Trophoblast cell (in vitro differentiated cells and primary cell): ENCODE data around the gene SPATS2L.

ENCODE experiments used
- DNase-seq, 2 donors: peaks; one replicate each; pipeline ENCODE4 v3.0.0-alpha.2; 2016
- H2AFZ ChIP-seq: 2 replicates; pipeline ENCODE4 v1.6.1; 2013; ENCODE audit warnings: low read length, moderate library complexity, mild to moderate bottlenecking; ENCODE audit not compliant: insufficient read depth, poor library complexity
- H2AK5ac ChIP-seq: 2 replicates; pipeline ENCODE4 v1.6.1; 2013; ENCODE audit warnings: mild to moderate bottlenecking, low read length
- H2BK120ac ChIP-seq: 2 replicates; pipeline ENCODE4 v1.6.1; 2013; ENCODE audit warnings: low read length, mild to moderate bottlenecking, moderate library complexity; ENCODE audit not compliant: insufficient read depth, poor library complexity
- H2BK12ac ChIP-seq: 2 replicates; pipeline ENCODE4 v1.6.1; 2013; ENCODE audit warnings: mild to moderate bottlenecking, low read length, moderate library complexity
- H2BK5ac ChIP-seq: 2 replicates; pipeline ENCODE4 v1.6.1; 2013; ENCODE audit warnings: low read length, low read depth, moderate library complexity, mild to moderate bottlenecking; ENCODE audit not compliant: poor library complexity
- H3K14ac ChIP-seq: 2 replicates; pipeline ENCODE4 v1.6.1; 2013; ENCODE audit warnings: mild to moderate bottlenecking, low read length
- H3K18ac ChIP-seq: 2 replicates; pipeline ENCODE4 v1.6.1; 2013; ENCODE audit warnings: mild to moderate bottlenecking, low read length
- H3K23ac ChIP-seq: 2 replicates; pipeline ENCODE4 v1.6.1; 2013; ENCODE audit warnings: low read length
- H3K27ac ChIP-seq: 2 replicates; pipeline ENCODE4 v1.5.1; 2013; ENCODE audit warnings: low read depth, mild to moderate bottlenecking, inconsistent platforms, low read length, moderate library complexity
- H3K27me3 ChIP-seq: 2 replicates; pipeline ENCODE4 v1.6.1; 2013; ENCODE audit warnings: inconsistent platforms, mild to moderate bottlenecking, low read length, moderate library complexity; ENCODE audit not compliant: insufficient read depth
- H3K36me3 ChIP-seq, 2 experiments: 1 replicate in 1 of 2; 2 replicates in 1 of 2; pipeline ENCODE4 v1.6.1; 2013; ENCODE audit warnings: low read length in 2 of 2, mild to moderate bottlenecking in 2 of 2, moderate library complexity in 1 of 2; ENCODE audit not compliant: insufficient read depth in 2 of 2, control insufficient read depth in 1 of 2
- H3K4ac ChIP-seq: 2 replicates; pipeline ENCODE4 v1.6.1; 2013; ENCODE audit warnings: low read depth, mild to moderate bottlenecking, low read length, moderate library complexity
- H3K4me1 ChIP-seq, 2 experiments: 1 replicate in 1 of 2; 2 replicates in 1 of 2; pipeline ENCODE4 v1.6.1; 2013; ENCODE audit warnings: low read length in 2 of 2, mild to moderate bottlenecking in 2 of 2, moderate library complexity in 1 of 2; ENCODE audit not compliant: insufficient read depth in 2 of 2, control insufficient read depth in 1 of 2
- H3K4me2 ChIP-seq: 2 replicates; pipeline ENCODE4 v1.6.1; 2013; ENCODE audit warnings: inconsistent platforms, mild to moderate bottlenecking, low read length, moderate library complexity
- H3K4me3 ChIP-seq: 2 replicates; pipeline ENCODE4 v1.5.1; 2013; ENCODE audit warnings: mild to moderate bottlenecking, low read depth, low read length, inconsistent platforms
- H3K79me1 ChIP-seq: one replicate; pipeline ENCODE4 v1.6.1; 2013; ENCODE audit warnings: low read length
- H3K79me2 ChIP-seq: 2 replicates; pipeline ENCODE4 v1.6.1; 2013; ENCODE audit warnings: low read length, mild to moderate bottlenecking; ENCODE audit not compliant: control insufficient read depth, insufficient read depth, poor library complexity
- H3K9ac ChIP-seq: 2 replicates; pipeline ENCODE4 v1.6.1; 2013; ENCODE audit warnings: mild to moderate bottlenecking, low read length
- H3K9me3 ChIP-seq: 2 replicates; pipeline ENCODE4 v1.6.1; 2013; ENCODE audit warnings: low read depth, mild to moderate bottlenecking, control low read depth, inconsistent platforms, low read length; ENCODE audit not compliant: insufficient read depth
- H4K12ac ChIP-seq: 2 replicates; pipeline ENCODE4 v1.6.1; 2013; ENCODE audit warnings: low read depth, mild to moderate bottlenecking, low read length, moderate library complexity
- H4K8ac ChIP-seq: 2 replicates; pipeline ENCODE4 v1.6.1; 2013; ENCODE audit warnings: low read depth, mild to moderate bottlenecking, low read length, moderate library complexity
- H4K91ac ChIP-seq: one replicate; pipeline ENCODE4 v1.6.1; 2013; ENCODE audit warnings: low read depth, mild to moderate bottlenecking, low read length, moderate library complexity
- WGBS: extraction: QIAGEN DNeasy Blood & Tissue Kit; methylation state at CpG from one replicate; pipeline ENCODE4 v1.1.7; 2013; ENCODE audit warnings: missing lambda C conversion rate; ENCODE audit not compliant: insufficient read length, insufficient coverage; ENCODE audit errors: extremely low coverage; 5-methylcytosine and 5-hydroxymethylcytosine counted together

SPATS2L gene

DNA sequence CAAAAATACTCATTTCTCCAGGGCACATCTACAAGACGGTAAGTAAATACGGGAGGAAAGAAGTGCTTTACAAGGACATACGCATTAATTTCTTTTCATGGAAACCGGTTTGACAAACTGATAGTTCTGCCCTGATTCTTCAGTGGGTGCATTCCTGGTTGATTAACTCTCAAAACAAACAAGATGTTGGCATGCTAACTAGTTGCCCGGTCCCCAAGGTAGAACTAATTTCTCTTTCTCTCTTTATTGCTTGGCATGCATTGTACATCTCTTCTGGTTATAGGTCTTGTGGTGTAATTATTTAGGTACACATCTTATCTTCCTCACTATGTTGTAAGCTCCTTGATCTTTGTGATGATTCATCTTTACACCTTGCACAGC lies 46.9 kb upstream of the SPATS2L start:
- Histone ChIP-seq H2AK5ac (no peak overlapping the region), H3K4me1 (peaks cover 0 to 3% of the 10 kb centered on the region in 2 experiments), H4K8ac (no peak overlapping the region), H3K23ac (no peak overlapping the region), H3K14ac (no peak overlapping the region), H2BK120ac (no peak overlapping the region), H3K4me3 (no peak overlapping the region), H3K9me3 (peaks cover 2% of the 10 kb centered on the region), H4K91ac (no peak overlapping the region), H3K79me2 (no peaks in the 10 kb centered on the region), H2BK5ac (no peak overlapping the region), H2AFZ (no peak overlapping the region), H3K27ac (no peak overlapping the region), H3K4me2 (no peak overlapping the region), H3K9ac (no peak overlapping the region), H3K27me3 (no peaks in the 10 kb centered on the region), H3K79me1 (no peaks in the 10 kb centered on the region), H3K4ac (no peak overlapping the region), H3K18ac (no peak overlapping the region), H2BK12ac (no peak overlapping the region), H4K12ac (no peak overlapping the region), H3K36me3 (no peaks in the 10 kb centered on the region)
- peak; percentile 15 to 81 for DNase-seq
- WGBS: no CpG with 5 or more reads among the region's 5 CpGs

DNA sequence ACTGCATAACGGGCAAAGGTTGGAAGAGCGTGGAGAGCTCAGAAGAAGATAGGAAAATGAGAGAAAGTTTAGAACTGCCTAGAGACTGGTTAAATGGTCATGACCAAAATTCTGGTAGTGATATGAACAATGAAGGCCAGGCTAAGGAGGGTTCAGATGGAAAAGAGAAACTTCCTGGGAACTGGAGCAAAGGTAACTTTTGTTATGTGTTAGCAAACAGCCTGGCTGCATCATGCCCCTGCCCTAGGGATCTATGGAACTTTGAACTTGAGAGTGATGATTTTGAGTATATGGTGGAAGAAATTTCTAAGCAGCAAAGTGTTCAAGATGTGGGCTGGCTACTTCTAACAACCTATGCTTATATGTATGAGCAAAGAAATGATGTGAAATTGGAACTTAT lies 44.4 kb upstream of the SPATS2L start:
- Histone ChIP-seq H2BK120ac (no peak overlapping the region), H3K4me1 (peaks cover 0 to 3% of the 10 kb centered on the region in 2 experiments), H3K36me3 (no peaks in the 10 kb centered on the region), H3K4me2 (no peak overlapping the region), H4K91ac (no peak overlapping the region), H3K9ac (no peak overlapping the region), H3K27me3 (no peaks in the 10 kb centered on the region), H4K12ac (no peak overlapping the region), H4K8ac (no peak overlapping the region), H3K4me3 (no peak overlapping the region), H2BK12ac (no peak overlapping the region), H2AFZ (no peak overlapping the region), H3K79me1 (no peaks in the 10 kb centered on the region), H3K14ac (no peak overlapping the region), H2BK5ac (no peak overlapping the region), H2AK5ac (no peak overlapping the region), H3K23ac (no peak overlapping the region), H3K18ac (no peak overlapping the region), H3K79me2 (no peaks in the 10 kb centered on the region), H3K9me3 (peaks cover 2% of the 10 kb centered on the region), H3K27ac (no peak overlapping the region), H3K4ac (no peak overlapping the region)
- no CpG with 5 or more reads among the region's 2 CpGs for WGBS
- no peak for DNase-seq

DNA sequence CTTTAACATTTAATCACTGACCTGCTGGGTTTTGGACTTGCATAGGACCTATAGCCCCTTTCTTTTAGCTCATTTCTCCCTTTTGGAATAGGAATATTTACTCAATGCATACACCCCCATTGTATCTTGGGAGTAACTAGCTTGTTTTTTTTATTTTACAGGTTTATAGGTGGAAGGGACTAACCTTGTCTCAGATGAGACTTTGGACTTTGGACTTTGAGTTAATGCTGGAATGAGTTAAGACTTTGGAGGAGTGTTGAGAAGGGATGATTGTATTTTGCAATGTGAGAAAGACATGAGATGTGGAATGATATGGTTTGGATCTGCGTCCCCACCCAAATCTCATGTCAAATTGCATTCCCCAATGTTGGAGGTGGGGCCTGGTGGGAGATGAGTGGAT lies 43.2 kb upstream of the SPATS2L start:
- no peak overlapping the region for H2AFZ ChIP-seq
- H3K4me3 ChIP-seq: no peak overlapping the region
- no peak overlapping the region for H4K8ac ChIP-seq
- H3K4me1 ChIP-seq: peaks cover 0 to 3% of the 10 kb centered on the region in 2 experiments
- no peak overlapping the region for H3K23ac ChIP-seq
- no peak overlapping the region for H3K27ac ChIP-seq
- no CpG with 5 or more reads among the region's 1 CpG for WGBS
- H3K9me3 ChIP-seq: peaks cover 2% of the 10 kb centered on the region
- no peaks in the 10 kb centered on the region for H3K79me2 ChIP-seq
- H3K14ac ChIP-seq: no peak overlapping the region
- no peak overlapping the region for H3K18ac ChIP-seq
- no peak overlapping the region for H2BK5ac ChIP-seq
- no peak for DNase-seq
- no peak overlapping the region for H2AK5ac ChIP-seq
- no peaks in the 10 kb centered on the region for H3K36me3 ChIP-seq
- H3K79me1 ChIP-seq: no peaks in the 10 kb centered on the region
- H3K9ac ChIP-seq: no peak overlapping the region
- H3K27me3 ChIP-seq: no peaks in the 10 kb centered on the region
- no peak overlapping the region for H2BK12ac ChIP-seq
- H4K12ac ChIP-seq: no peak overlapping the region
- H3K4me2 ChIP-seq: no peak overlapping the region
- no peak overlapping the region for H3K4ac ChIP-seq
- H2BK120ac ChIP-seq: no peak overlapping the region
- no peak overlapping the region for H4K91ac ChIP-seq

DNA sequence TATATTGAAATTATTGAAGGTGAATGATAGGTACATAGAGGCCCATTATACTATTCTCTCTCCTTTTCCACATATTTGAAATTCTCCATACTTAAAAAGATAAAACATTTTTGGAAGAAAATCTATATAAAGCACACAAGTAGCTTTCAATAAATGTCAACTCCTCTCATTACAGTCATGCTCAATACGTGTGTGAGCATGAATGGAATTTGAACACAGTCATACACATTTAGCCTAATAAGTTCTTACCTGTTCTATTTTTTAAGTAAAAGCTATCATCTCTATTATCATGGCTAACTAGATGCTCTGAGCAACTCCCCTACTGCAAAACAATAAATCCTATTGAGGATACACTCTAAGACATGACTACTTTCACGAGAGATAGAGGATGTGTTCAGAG lies 41.9 kb upstream of the SPATS2L start:
- H2BK12ac ChIP-seq: no peak overlapping the region
- no peak overlapping the region for H4K8ac ChIP-seq
- no peak overlapping the region for H2BK120ac ChIP-seq
- no peak overlapping the region for H3K4ac ChIP-seq
- no CpG with 5 or more reads among the region's 2 CpGs for WGBS
- H3K79me1 ChIP-seq: no peaks in the 10 kb centered on the region
- H3K4me1 ChIP-seq: no peaks in the 10 kb centered on the region
- H2AFZ ChIP-seq: no peak overlapping the region
- H3K27me3 ChIP-seq: no peaks in the 10 kb centered on the region
- H2BK5ac ChIP-seq: no peak overlapping the region
- no peak overlapping the region for H2AK5ac ChIP-seq
- H3K23ac ChIP-seq: no peak overlapping the region
- peaks cover 2% of the 10 kb centered on the region for H3K9me3 ChIP-seq
- H3K9ac ChIP-seq: no peak overlapping the region
- no peaks in the 10 kb centered on the region for H3K36me3 ChIP-seq
- H3K4me3 ChIP-seq: no peak overlapping the region
- no peak overlapping the region for H3K27ac ChIP-seq
- no peak overlapping the region for H3K4me2 ChIP-seq
- no peak for DNase-seq
- H4K91ac ChIP-seq: no peak overlapping the region
- no peak overlapping the region for H3K18ac ChIP-seq
- no peak overlapping the region for H3K14ac ChIP-seq
- no peak overlapping the region for H4K12ac ChIP-seq
- no peaks in the 10 kb centered on the region for H3K79me2 ChIP-seq
